WTC11 (cell line): ENCODE data around the gene PGM3. TPM values are rescaled to one million over a fixed set of nuclear protein-coding genes. Genes with fewer than 3 reads are reported as not detected.
A peak's percentile ranks its signal among the peaks of the same experiment; 100 is the strongest.

Experiments
- ATAC-seq: fragments of 200-7000 bp; cut with Tn5 transposase; 2 replicates; pipeline ENCODE4 v1.10.0; 2021; ENCODE audit warnings: mild to moderate bottlenecking, moderate library complexity
- CTCF ChIA-PET: fragments of 300-600 bp; sonication (Branson Sonifier 250); formaldehyde crosslinking; loops from one replicate; lab custom pipeline; 2021; ENCODE audit warnings: antibody characterized with exemption; lab: Charles Lee
- POLR2A ChIA-PET: fragments of 350-600 bp; sonication (Branson Sonifier 250); formaldehyde crosslinking; loops from one replicate; lab custom pipeline; 2021; ENCODE audit warnings: antibody characterized with exemption; lab: Charles Lee
- DNase-seq: peaks from one replicate; pipeline ENCODE4 v3.0.0; 2021; ENCODE audit warnings: low spot score
- H3K27ac Mint-ChIP-seq: 2 replicates; pipeline ENCODE4 v1.8.0; 2021; ENCODE audit warnings: mixed read lengths
- H3K27me3 Mint-ChIP-seq: 2 replicates; pipeline ENCODE4 v1.8.0; 2021; ENCODE audit warnings: low read depth, mild to moderate bottlenecking, moderate library complexity, mixed read lengths
- H3K36me3 Mint-ChIP-seq: 2 replicates; pipeline ENCODE4 v1.8.0; 2021; ENCODE audit warnings: mixed read lengths
- H3K4me1 Mint-ChIP-seq: 2 replicates; pipeline ENCODE4 v1.8.0; 2022; ENCODE audit warnings: mixed read lengths
- H3K4me3 Mint-ChIP-seq: 2 replicates; pipeline ENCODE4 v1.8.0; 2021; ENCODE audit warnings: mild to moderate bottlenecking, moderate library complexity, mixed read lengths
- H3K9me3 Mint-ChIP-seq: 2 replicates; pipeline ENCODE4 v1.8.0; 2021; ENCODE audit warnings: mixed read lengths
- ATF2 ChIP-seq: sonication (generic); formaldehyde crosslinking; IDR thresholded peaks from 2 replicates; pipeline ENCODE4 v1.8.1; 2022; ENCODE audit warnings: low read depth, missing genetic modification reagents, borderline replicate concordance
- ESRRA ChIP-seq: sonication (generic); formaldehyde crosslinking; IDR thresholded peaks from 2 replicates; pipeline ENCODE4 v1.8.1; 2022; ENCODE audit warnings: mild to moderate bottlenecking, missing genetic modification reagents, borderline replicate concordance
- ETV6 ChIP-seq: sonication (generic); formaldehyde crosslinking; IDR thresholded peaks from 2 replicates; pipeline ENCODE4 v1.8.1; 2022; ENCODE audit warnings: mild to moderate bottlenecking, missing genetic modification reagents
- FOXJ3 ChIP-seq: sonication (generic); formaldehyde crosslinking; IDR thresholded peaks from 2 replicates; pipeline ENCODE4 v1.9.0; 2021; ENCODE audit warnings: missing genetic modification reagents, mild to moderate bottlenecking, borderline replicate concordance
- FOXK1 ChIP-seq: sonication (generic); formaldehyde crosslinking; IDR thresholded peaks from 2 replicates; pipeline ENCODE4 v1.8.0; 2022; ENCODE audit warnings: mild to moderate bottlenecking, moderate library complexity, missing genetic modification reagents
- KAT7 ChIP-seq: sonication (generic); formaldehyde crosslinking; IDR thresholded peaks from 2 replicates; pipeline ENCODE4 v1.8.1; 2023; ENCODE audit warnings: missing genetic modification reagents, mild to moderate bottlenecking, borderline replicate concordance
- NFATC4 ChIP-seq: fragments of 250-450 bp; sonication (Bioruptor Pico); IDR thresholded peaks from 2 replicates; pipeline ENCODE4 v1.9.0; 2021; ENCODE audit warnings: mild to moderate bottlenecking
- NR1H2 ChIP-seq: sonication (generic); formaldehyde crosslinking; IDR thresholded peaks from 2 replicates; pipeline ENCODE4 v1.9.0; 2021; ENCODE audit warnings: mild to moderate bottlenecking, moderate library complexity, missing genetic modification reagents
- ZNF219 ChIP-seq: sonication (generic); formaldehyde crosslinking; IDR thresholded peaks from 2 replicates; pipeline ENCODE4 v1.8.0; 2023; ENCODE audit warnings: missing genetic modification reagents, mild to moderate bottlenecking, borderline replicate concordance
- ZNF423 ChIP-seq: fragments of 250-450 bp; sonication (Bioruptor Pico); IDR thresholded peaks from 2 replicates; pipeline ENCODE4 v2.1.2; 2022; ENCODE audit warnings: mild to moderate bottlenecking, moderate library complexity
- total RNA-seq: library from RNA; stranded (reverse); gene quantifications from 3 replicates; pipeline ENCODE4 v1.2.3, GENCODE V29; 2021
- TF ChIP-seq, protein P1 (sequence below): sonication (generic); formaldehyde crosslinking; IDR thresholded peaks from 2 replicates; pipeline ENCODE4 v1.8.0; 2022; ENCODE audit warnings: mild to moderate bottlenecking, missing genetic modification reagents
- TF ChIP-seq, protein P2 (sequence below): sonication (generic); formaldehyde crosslinking; IDR thresholded peaks from 2 replicates; pipeline ENCODE4 v1.8.0; 2022; ENCODE audit warnings: mild to moderate bottlenecking, missing genetic modification reagents
- TF ChIP-seq, protein P3 (sequence below): sonication (generic); formaldehyde crosslinking; IDR thresholded peaks from 2 replicates; pipeline ENCODE4 v1.8.1; 2023; ENCODE audit warnings: mild to moderate bottlenecking, missing genetic modification reagents, borderline replicate concordance
- TF ChIP-seq, protein P4 (sequence below): sonication (generic); formaldehyde crosslinking; IDR thresholded peaks from 2 replicates; pipeline ENCODE4 v1.8.1; 2023; ENCODE audit warnings: mild to moderate bottlenecking, missing genetic modification reagents
- TF ChIP-seq, protein P5 (sequence below): sonication (generic); formaldehyde crosslinking; IDR thresholded peaks from 2 replicates; pipeline ENCODE4 v1.8.1; 2023; ENCODE audit warnings: mild to moderate bottlenecking, missing genetic modification reagents, moderate library complexity

The PGM3 gene
- total RNA-seq, 1 experiment from 2014 or later: 70.0 TPM

DNA sequence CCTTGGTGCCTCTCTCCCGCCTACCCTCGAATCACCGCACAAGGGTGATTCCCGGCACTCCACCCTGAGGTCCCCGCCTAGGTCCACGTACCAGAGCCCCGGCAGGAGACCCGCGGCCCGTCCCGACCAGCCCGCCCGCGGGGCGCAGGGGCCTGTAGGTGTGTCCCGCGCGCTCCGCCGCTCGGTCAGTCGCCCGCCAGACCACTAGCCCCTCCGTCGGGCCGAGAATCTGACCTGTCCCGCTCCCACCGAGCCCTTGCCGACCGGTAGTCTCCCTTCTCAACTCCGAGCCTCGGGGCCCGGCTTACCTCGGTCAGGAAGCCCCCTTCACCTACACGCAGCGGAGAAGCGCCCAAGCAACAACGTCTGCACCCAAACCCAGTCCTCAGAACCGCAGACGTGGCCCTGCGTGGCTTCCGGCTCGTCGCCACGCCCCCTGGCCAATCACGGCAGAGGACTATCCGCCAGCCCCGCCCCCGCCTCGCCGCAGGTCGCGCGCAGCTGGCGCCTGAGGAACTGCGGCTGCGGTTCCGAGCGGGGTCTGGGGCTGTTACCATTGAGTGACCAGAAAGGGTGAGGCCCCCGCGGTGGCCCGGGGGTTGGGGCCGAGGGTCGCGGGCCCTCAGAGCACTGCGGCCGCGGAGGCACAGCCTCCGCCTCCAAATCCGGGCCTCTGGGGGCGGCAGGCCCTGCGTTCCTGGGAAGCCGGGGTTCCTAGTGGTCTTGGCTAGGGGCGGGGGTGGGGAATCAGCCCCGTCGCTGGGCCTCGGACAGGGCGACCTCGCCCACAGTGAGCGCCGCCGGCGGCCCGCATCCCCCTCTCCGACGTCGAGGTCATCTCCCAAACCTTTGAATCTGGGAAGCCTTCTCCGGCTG lies at the start of gene PGM3, which contains the start of gene RWDD2A (continued):
- 0 out of 2 replicates have a peak, but pooled peaks have one; percentile 52 for TF ChIP-seq FOXK1 (CRISPR knock-in tag)
- TF ChIP-seq KAT7 (CRISPR knock-in tag): 0 out of 2 replicates have a peak, but pooled peaks have one; percentile 51
- TF ChIP-seq, protein P1, sequence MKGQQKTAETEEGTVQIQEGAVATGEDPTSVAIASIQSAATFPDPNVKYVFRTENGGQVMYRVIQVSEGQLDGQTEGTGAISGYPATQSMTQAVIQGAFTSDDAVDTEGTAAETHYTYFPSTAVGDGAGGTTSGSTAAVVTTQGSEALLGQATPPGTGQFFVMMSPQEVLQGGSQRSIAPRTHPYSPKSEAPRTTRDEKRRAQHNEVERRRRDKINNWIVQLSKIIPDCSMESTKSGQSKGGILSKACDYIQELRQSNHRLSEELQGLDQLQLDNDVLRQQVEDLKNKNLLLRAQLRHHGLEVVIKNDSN (CRISPR knock-in tag): 0 out of 2 replicates have a peak, but pooled peaks have one; percentile 12
- TF ChIP-seq, protein P2, sequence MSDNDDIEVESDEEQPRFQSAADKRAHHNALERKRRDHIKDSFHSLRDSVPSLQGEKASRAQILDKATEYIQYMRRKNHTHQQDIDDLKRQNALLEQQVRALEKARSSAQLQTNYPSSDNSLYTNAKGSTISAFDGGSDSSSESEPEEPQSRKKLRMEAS: peak; percentile 74
- TF ChIP-seq NR1H2 (CRISPR knock-in tag): no peak
- TF ChIP-seq ATF2 (CRISPR knock-in tag): no peak
- TF ChIP-seq ESRRA (CRISPR knock-in tag): no peak
- no peak for TF ChIP-seq NFATC4
- no peak; the same call in 1 of the 2 replicates for TF ChIP-seq ZNF219 (CRISPR knock-in tag)
- no peak for TF ChIP-seq FOXJ3 (CRISPR knock-in tag)

GRCh38 chr6:83231146-83231545 lies 38.1 kb upstream of the PGM3 start:
- DNase-seq (no peak), ATAC-seq (no peak)
- TF ChIP-seq ATF2 (CRISPR knock-in tag) (no peak), ZNF423 (CRISPR knock-in tag) (no peak), ETV6 (CRISPR knock-in tag) (no peak)
- TF ChIP-seq, protein P3, sequence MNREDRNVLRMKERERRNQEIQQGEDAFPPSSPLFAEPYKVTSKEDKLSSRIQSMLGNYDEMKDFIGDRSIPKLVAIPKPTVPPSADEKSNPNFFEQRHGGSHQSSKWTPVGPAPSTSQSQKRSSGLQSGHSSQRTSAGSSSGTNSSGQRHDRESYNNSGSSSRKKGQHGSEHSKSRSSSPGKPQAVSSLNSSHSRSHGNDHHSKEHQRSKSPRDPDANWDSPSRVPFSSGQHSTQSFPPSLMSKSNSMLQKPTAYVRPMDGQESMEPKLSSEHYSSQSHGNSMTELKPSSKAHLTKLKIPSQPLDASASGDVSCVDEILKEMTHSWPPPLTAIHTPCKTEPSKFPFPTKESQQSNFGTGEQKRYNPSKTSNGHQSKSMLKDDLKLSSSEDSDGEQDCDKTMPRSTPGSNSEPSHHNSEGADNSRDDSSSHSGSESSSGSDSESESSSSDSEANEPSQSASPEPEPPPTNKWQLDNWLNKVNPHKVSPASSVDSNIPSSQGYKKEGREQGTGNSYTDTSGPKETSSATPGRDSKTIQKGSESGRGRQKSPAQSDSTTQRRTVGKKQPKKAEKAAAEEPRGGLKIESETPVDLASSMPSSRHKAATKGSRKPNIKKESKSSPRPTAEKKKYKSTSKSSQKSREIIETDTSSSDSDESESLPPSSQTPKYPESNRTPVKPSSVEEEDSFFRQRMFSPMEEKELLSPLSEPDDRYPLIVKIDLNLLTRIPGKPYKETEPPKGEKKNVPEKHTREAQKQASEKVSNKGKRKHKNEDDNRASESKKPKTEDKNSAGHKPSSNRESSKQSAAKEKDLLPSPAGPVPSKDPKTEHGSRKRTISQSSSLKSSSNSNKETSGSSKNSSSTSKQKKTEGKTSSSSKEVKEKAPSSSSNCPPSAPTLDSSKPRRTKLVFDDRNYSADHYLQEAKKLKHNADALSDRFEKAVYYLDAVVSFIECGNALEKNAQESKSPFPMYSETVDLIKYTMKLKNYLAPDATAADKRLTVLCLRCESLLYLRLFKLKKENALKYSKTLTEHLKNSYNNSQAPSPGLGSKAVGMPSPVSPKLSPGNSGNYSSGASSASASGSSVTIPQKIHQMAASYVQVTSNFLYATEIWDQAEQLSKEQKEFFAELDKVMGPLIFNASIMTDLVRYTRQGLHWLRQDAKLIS (CRISPR knock-in tag): no peak
- TF ChIP-seq, protein P4, sequence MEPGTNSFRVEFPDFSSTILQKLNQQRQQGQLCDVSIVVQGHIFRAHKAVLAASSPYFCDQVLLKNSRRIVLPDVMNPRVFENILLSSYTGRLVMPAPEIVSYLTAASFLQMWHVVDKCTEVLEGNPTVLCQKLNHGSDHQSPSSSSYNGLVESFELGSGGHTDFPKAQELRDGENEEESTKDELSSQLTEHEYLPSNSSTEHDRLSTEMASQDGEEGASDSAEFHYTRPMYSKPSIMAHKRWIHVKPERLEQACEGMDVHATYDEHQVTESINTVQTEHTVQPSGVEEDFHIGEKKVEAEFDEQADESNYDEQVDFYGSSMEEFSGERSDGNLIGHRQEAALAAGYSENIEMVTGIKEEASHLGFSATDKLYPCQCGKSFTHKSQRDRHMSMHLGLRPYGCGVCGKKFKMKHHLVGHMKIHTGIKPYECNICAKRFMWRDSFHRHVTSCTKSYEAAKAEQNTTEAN (CRISPR knock-in tag): no peak
- TF ChIP-seq, protein P5, sequence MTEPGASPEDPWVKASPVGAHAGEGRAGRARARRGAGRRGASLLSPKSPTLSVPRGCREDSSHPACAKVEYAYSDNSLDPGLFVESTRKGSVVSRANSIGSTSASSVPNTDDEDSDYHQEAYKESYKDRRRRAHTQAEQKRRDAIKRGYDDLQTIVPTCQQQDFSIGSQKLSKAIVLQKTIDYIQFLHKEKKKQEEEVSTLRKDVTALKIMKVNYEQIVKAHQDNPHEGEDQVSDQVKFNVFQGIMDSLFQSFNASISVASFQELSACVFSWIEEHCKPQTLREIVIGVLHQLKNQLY: no peak
- H3K27ac Mint-ChIP-seq: no peak overlapping the region
- no peaks in the 10 kb centered on the region for H3K27me3 Mint-ChIP-seq
- no peaks in the 10 kb centered on the region for H3K9me3 Mint-ChIP-seq
- no peak overlapping the region for H3K4me3 Mint-ChIP-seq
- ChIA-PET CTCF (no interaction called here), POLR2A (no interaction called here)
- no peaks in the 10 kb centered on the region for H3K4me1 Mint-ChIP-seq
- no peaks in the 10 kb centered on the region for H3K36me3 Mint-ChIP-seq
